Measurements from ENCODE around the gene TNIP2.

DNA sequence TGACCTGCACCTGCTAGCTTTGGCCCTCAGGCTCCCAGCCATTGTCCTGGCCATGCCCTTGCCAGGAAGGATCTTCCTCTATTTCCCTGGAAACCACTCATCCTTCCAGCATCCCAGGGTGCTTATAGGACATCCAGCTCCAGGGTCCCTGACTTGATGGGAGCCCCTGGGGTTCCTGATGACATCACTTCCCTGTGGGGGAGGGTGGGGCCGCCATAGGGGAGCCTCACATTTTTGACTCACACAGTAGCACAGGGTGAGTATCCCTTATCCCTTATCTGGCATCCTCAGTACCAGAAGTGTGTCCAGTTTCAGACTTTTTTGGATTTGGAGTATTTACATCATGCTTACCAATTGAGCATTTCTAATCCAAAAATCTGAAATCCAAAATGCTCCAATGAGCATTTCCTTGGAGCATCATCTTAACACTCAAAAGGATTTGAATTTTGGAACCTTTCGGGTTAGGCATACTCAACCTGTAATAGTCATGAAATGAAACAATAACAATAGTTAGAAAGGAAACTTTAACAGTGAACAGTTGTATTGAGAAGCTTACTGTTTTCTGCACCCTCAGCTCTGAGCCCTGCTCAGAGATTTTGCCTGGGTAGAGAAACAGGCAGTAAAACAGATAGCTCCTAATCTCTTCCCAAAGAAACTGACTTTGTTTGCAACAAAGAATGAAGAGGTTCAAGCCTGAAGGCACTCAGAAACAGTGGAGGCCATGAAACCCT, 22.1 kb downstream of the TNIP2 start:
- TF ChIP-seq, protein P1, sequence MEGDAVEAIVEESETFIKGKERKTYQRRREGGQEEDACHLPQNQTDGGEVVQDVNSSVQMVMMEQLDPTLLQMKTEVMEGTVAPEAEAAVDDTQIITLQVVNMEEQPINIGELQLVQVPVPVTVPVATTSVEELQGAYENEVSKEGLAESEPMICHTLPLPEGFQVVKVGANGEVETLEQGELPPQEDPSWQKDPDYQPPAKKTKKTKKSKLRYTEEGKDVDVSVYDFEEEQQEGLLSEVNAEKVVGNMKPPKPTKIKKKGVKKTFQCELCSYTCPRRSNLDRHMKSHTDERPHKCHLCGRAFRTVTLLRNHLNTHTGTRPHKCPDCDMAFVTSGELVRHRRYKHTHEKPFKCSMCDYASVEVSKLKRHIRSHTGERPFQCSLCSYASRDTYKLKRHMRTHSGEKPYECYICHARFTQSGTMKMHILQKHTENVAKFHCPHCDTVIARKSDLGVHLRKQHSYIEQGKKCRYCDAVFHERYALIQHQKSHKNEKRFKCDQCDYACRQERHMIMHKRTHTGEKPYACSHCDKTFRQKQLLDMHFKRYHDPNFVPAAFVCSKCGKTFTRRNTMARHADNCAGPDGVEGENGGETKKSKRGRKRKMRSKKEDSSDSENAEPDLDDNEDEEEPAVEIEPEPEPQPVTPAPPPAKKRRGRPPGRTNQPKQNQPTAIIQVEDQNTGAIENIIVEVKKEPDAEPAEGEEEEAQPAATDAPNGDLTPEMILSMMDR (IDR thresholded peaks at IDR 0.05; ENCODE audit: insufficient read depth, low read length, poor library complexity, severe bottlenecking) = no peak
- no peak for TF ChIP-seq EZH2phosphoT487 (conservative IDR thresholded peaks at IDR 0.05; ENCODE audit: low read length)
